PC-3 (cell line): ENCODE results near the gene EHD4. TPM values are rescaled to one million over a fixed set of nuclear protein-coding genes. Genes with fewer than 3 reads are reported as not detected.

Experiments used
- ATAC-seq: fragments of 200-7000 bp; cut with Tn5 transposase; 2 replicates; pipeline ENCODE4 v1.9.1; 2020; ENCODE audit warnings: mild to moderate bottlenecking, moderate library complexity
- BruUV-seq: library from RNA; stranded (reverse); fragments of 400-500 nt; replicated peaks from 2 replicates; lab custom pipeline; 2021; lab: Mats Ljungman, UMichigan
- CTCF ChIA-PET: fragments of 300-600 bp; sonication (Branson Sonifier 250); formaldehyde crosslinking; loops from one replicate; lab custom pipeline; 2022; ENCODE audit warnings: antibody characterized with exemption; lab: Charles Lee
- POLR2A ChIA-PET: fragments of 300-600 bp; sonication (Branson Sonifier 250); formaldehyde crosslinking; loops from one replicate; lab custom pipeline; 2022; ENCODE audit warnings: antibody characterized with exemption; ENCODE audit not compliant: unreplicated experiment; lab: Charles Lee
- DNase-seq: peaks from one replicate; pipeline ENCODE4 v3.0.0-alpha.2; 2015
- H2AFZ ChIP-seq: fragments of 300-600 bp; sonication (generic); 2 replicates; pipeline ENCODE4 v1.6.0; 2016; ENCODE audit warnings: antibody characterized with exemption, low read length
- H3F3A ChIP-seq: fragments of 300-600 bp; sonication (generic); one replicate; pipeline ENCODE4 v1.6.0; 2017; ENCODE audit warnings: antibody characterized with exemption, low read length, control low read depth, mild to moderate bottlenecking; ENCODE audit not compliant: unreplicated experiment
- H3K27ac ChIP-seq: fragments of 300-600 bp; sonication (generic); 2 replicates; pipeline ENCODE4 v1.5.1; 2016; ENCODE audit warnings: mild to moderate bottlenecking, low read length
- H3K27me3 ChIP-seq: fragments of 300-600 bp; sonication (generic); 2 replicates; pipeline ENCODE4 v1.6.1; 2016; ENCODE audit warnings: low read length, mixed read lengths
- H3K36me3 ChIP-seq: fragments of 300-600 bp; sonication (generic); 2 replicates; pipeline ENCODE4 v1.6.1; 2016; ENCODE audit warnings: low read depth, mixed run types, low read length, mixed read lengths
- H3K4me1 ChIP-seq: fragments of 300-600 bp; sonication (generic); 2 replicates; pipeline ENCODE4 v1.5.1; 2016; ENCODE audit warnings: low read length; ENCODE audit not compliant: insufficient read depth
- H3K4me2 ChIP-seq: fragments of 300-600 bp; sonication (generic); 2 replicates; pipeline ENCODE4 v1.6.0; 2016; ENCODE audit warnings: low read length
- H3K4me3 ChIP-seq: fragments of 300-600 bp; sonication (generic); 2 replicates; pipeline ENCODE4 v1.5.1; 2016; ENCODE audit warnings: mild to moderate bottlenecking, low read length, mixed read lengths
- H3K79me2 ChIP-seq: fragments of 300-600 bp; sonication (generic); 2 replicates; pipeline ENCODE4 v1.6.1; 2017; ENCODE audit warnings: low read length, mixed read lengths
- H3K9ac ChIP-seq: fragments of 300-600 bp; sonication (generic); 2 replicates; pipeline ENCODE4 v1.6.0; 2016; ENCODE audit warnings: mild to moderate bottlenecking, low read length
- H3K9me2 ChIP-seq: fragments of 300-600 bp; sonication (generic); replicated peaks from 2 replicates; pipeline ENCODE4 v1.6.1; 2016; ENCODE audit warnings: mixed run types, low read length, mixed read lengths
- H3K9me3 ChIP-seq: fragments of 300-600 bp; sonication (generic); 2 replicates; pipeline ENCODE4 v1.6.1; 2016; ENCODE audit warnings: low read length, mixed read lengths
- H4K20me1 ChIP-seq: fragments of 300-600 bp; sonication (generic); 2 replicates; pipeline ENCODE4 v1.6.1; 2016; ENCODE audit warnings: low read length, mixed read lengths
- CTCF ChIP-seq: fragments of 300-600 bp; sonication (generic); conservative IDR thresholded peaks from 2 replicates; pipeline ENCODE4 v1.5.1; 2017; ENCODE audit warnings: antibody characterized with exemption, low read depth, mild to moderate bottlenecking, low read length
- EZH2 ChIP-seq: fragments of 300-600 bp; sonication (generic); IDR thresholded peaks from one replicate; pipeline ENCODE4 v1.6.1; 2017; ENCODE audit warnings: antibody characterized with exemption, mild to moderate bottlenecking, low read length; ENCODE audit not compliant: unreplicated experiment
- EZH2phosphoT487 ChIP-seq: fragments of 300-600 bp; sonication (generic); IDR thresholded peaks from 2 replicates; pipeline ENCODE4 v1.6.1; 2018; ENCODE audit warnings: mild to moderate bottlenecking, antibody characterized with exemption, low read length, borderline replicate concordance
- intact Hi-C: fragments of 100-400 bp; cut with micrococcal nuclease; formaldehyde crosslinking; loops from 2 replicates; pipeline ENCODE4 v1.9.0; 2023
- total RNA-seq: library from RNA; depleted of rRNA; stranded (reverse); fragments of >200 nt; gene quantifications from 2 replicates; pipeline ENCODE4 v1.2.3, GENCODE V29; 2014

The EHD4 gene
- total RNA-seq, 1 experiment from 2014 or later = 57.8 TPM

GRCh38 chr15:41939986-41940385, 32.4 kb downstream of the EHD4 start:
- no peak overlapping the region for H2AFZ ChIP-seq
- peak overlapping the region; percentile 69 for H3K9ac ChIP-seq
- ATAC-seq (no peak; the same call in 1 of the 2 replicates), DNase-seq (no peak)
- peak overlapping the region; percentile 49 for H3K4me2 ChIP-seq
- ChIA-PET CTCF (interaction anchor here (0.5 to 0.6 kb wide), 3 partner anchors 22 to 118 kb away, joined by 3 to 4 read pairs (median 3); no protein-coding TSS in a partner anchor), POLR2A (interaction anchor here (0.6 to 1.4 kb wide), 5 partner anchors 9 to 32 kb away, joined by 5 to 7 read pairs (median 6); partner anchors contain the start of gene EHD4)
- no peaks in the 10 kb centered on the region for H3K27me3 ChIP-seq
- no peak for TF ChIP-seq EZH2
- TF ChIP-seq EZH2phosphoT487 = no peak
- TF ChIP-seq CTCF = no peak
- peak overlapping the region; percentile 95 for H3K27ac ChIP-seq
- H3K4me3 ChIP-seq = no peak overlapping the region
- BruUV-seq = TSS peak; percentile 57
- no peaks in the 10 kb centered on the region for H3K9me3 ChIP-seq
- peaks cover 52% of the 10 kb centered on the region for H3K36me3 ChIP-seq
- intact Hi-C loops = no loop called here
- H3K9me2 ChIP-seq = no peaks in the 10 kb centered on the region
- peaks cover 82% of the 10 kb centered on the region for H3K79me2 ChIP-seq
- H4K20me1 ChIP-seq = no peaks in the 10 kb centered on the region
- peaks cover 64% of the 10 kb centered on the region for H3K4me1 ChIP-seq
- H3F3A ChIP-seq = peaks cover 7% of the 10 kb centered on the region

GRCh38 chr15:41937568-41937923, 34.8 kb downstream of the EHD4 start:
- Histone ChIP-seq H3K79me2 (peaks cover 82% of the 10 kb centered on the region), H3K27ac (no peak overlapping the region), H3F3A (peaks cover 7% of the 10 kb centered on the region), H3K36me3 (peaks cover 39% of the 10 kb centered on the region), H2AFZ (no peak overlapping the region), H4K20me1 (no peaks in the 10 kb centered on the region), H3K9me3 (no peaks in the 10 kb centered on the region), H3K4me2 (no peak overlapping the region), H3K4me3 (no peak overlapping the region), H3K9me2 (no peaks in the 10 kb centered on the region), H3K4me1 (peaks cover 64% of the 10 kb centered on the region), H3K27me3 (no peaks in the 10 kb centered on the region), H3K9ac (no peak overlapping the region)
- ChIA-PET POLR2A (no interaction called here), CTCF (no interaction called here)
- DNase-seq (no peak), ATAC-seq (no peak)
- TF ChIP-seq EZH2 (no peak), CTCF (no peak), EZH2phosphoT487 (no peak)
- BruUV-seq = no TSS peak
- intact Hi-C loops = no loop called here
